ENCODE measurements around the gene MED20.

The MED20 gene

DNA sequence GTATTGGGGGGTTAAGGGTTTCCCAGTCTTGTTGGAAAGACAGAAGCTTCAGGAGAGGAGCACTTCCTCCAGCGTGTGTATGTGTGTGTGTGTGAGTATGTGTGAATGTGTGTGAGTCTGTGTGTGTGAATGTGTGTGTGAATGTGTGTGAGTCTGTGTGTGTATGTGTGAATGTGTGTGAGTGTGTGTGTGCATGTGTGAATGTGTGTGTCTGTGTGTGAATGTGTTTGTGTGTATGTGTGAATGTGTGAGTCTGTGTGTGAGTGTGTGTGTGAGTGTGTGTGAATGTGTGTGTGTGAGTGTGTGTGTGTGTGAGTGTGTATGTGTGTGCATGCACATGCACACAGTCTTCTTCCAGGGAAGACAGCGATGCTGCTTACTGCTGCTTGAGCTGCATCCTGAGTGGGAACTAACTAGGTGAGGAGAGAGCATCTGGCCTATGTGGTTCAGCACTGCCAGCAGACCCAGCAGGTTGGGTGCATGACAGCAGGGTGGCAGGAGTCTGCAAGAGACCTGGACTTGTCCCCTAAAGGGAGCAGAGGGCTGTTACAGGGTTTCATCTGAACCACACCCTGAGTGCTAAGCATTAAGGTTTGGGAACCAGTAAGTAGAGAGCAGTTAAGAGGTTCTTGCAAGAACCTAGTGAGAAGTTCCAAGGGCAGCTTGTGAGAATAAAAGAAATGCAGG is 43.4 kb upstream of the MED20 start:
- Histone ChIP-seq H3K4me1 (peaks cover 34 to 82% (median 67%) of the 10 kb centered on the region in 10 experiments), H3K4me3 (no peak overlapping the region), H4K20me1 (no peaks in the 10 kb centered on the region), H3K9me3 (replicated peaks in 1 of 11) (peaks cover 0 to 6% (median 0%) of the 10 kb centered on the region in 11 experiments; a peak in 2 of 22 replicates), H3K27me3 (no peaks in the 10 kb centered on the region), H3K27ac (peak overlapping the region in 5 of 11 experiments; percentile 9 to 99 (median 89); a peak in 6 of 22 replicates), H3K9ac (peak overlapping the region in 2 of 11 experiments; percentile 3 to 24; a peak in 1 of 22 replicates), H3K4me2 (peak overlapping the region in 4 of 11 experiments; percentile 18 to 34 (median 32); a peak in 3 of 22 replicates), H3K36me3 (peaks cover 0 to 14% (median 0%) of the 10 kb centered on the region in 11 experiments; a peak in 4 of 22 replicates)
- no peak for TF ChIP-seq Cebpa-rat (IDR thresholded peaks at IDR 0.05)

DNA sequence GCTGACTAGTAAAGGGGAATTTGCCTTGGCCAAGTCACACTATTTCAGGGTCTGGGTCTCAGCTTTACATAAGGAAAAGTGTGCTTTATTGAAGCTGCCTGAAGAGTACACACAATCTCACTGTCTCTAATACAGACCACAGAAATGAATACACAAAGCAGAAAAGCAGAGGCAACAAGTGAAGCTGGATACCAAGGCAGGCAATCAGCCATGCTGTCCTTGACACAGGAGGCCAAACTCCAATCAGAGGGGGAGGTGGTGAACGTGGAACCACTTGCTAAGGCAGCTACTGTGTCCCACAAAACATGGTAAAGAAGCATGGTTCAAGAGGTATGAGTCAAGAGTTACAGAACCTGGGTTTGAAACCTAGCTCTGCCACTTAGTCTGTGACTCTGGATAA is 42.4 kb upstream of the MED20 start:
- H3K27me3 ChIP-seq = no peaks in the 10 kb centered on the region
- H3K4me2 ChIP-seq = 0 out of 22 replicates have a peak overlapping the region, but pooled peaks of 1 of the 11 experiments have one; percentile 12
- TF ChIP-seq Cebpa-rat (IDR thresholded peaks at IDR 0.05) = no peak
- no peak overlapping the region for H3K9ac ChIP-seq
- H3K9me3 ChIP-seq (replicated peaks in 1 of 11) = peaks cover 0 to 10% (median 0%) of the 10 kb centered on the region in 11 experiments; a peak in 2 of 22 replicates
- H3K4me1 ChIP-seq = peaks cover 35 to 75% (median 58%) of the 10 kb centered on the region in 10 experiments
- H3K27ac ChIP-seq = peak overlapping the region in 5 of 11 experiments; percentile 8 to 95 (median 53); a peak in 9 of 22 replicates
- H3K4me3 ChIP-seq = no peak overlapping the region
- peaks cover 0 to 24% (median 0%) of the 10 kb centered on the region in 11 experiments; a peak in 5 of 22 replicates for H3K36me3 ChIP-seq
- no peaks in the 10 kb centered on the region for H4K20me1 ChIP-seq

DNA sequence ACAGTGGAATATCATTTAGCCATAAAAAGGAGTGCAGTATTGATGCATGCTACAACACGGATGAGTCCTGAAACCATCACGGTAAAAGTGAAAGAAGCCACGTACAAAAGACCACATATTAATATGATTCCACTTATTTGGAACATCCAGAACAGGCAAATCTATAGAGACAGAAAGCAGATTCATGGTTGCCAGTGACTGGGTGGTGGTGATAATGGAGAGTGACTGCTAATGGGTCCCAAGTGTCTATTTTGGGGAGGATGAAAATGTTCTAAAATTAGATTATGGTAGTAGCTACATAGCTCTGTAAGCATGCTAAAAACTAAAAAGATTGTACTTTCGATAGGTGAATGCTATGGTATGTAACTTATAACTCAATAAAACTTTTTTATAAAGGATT is 39.1 kb upstream of the MED20 start:
- no peak for TF ChIP-seq Cebpa-rat (IDR thresholded peaks at IDR 0.05)
- H3K27ac ChIP-seq = peak overlapping the region in 2 of 11 experiments; percentile 67 to 95; a peak in 2 of 22 replicates
- peaks cover 17 to 48% (median 26%) of the 10 kb centered on the region in 10 experiments for H3K4me1 ChIP-seq
- H3K4me3 ChIP-seq = no peak overlapping the region
- no peaks in the 10 kb centered on the region for H3K27me3 ChIP-seq
- H3K36me3 ChIP-seq = peaks cover 0 to 33% (median 0%) of the 10 kb centered on the region in 11 experiments; a peak in 6 of 22 replicates
- H4K20me1 ChIP-seq = no peaks in the 10 kb centered on the region
- no peak overlapping the region for H3K4me2 ChIP-seq
- no peak overlapping the region for H3K9ac ChIP-seq
- peaks cover 0 to 10% (median 0%) of the 10 kb centered on the region in 11 experiments; a peak in 2 of 22 replicates for H3K9me3 ChIP-seq (replicated peaks in 1 of 11)

DNA sequence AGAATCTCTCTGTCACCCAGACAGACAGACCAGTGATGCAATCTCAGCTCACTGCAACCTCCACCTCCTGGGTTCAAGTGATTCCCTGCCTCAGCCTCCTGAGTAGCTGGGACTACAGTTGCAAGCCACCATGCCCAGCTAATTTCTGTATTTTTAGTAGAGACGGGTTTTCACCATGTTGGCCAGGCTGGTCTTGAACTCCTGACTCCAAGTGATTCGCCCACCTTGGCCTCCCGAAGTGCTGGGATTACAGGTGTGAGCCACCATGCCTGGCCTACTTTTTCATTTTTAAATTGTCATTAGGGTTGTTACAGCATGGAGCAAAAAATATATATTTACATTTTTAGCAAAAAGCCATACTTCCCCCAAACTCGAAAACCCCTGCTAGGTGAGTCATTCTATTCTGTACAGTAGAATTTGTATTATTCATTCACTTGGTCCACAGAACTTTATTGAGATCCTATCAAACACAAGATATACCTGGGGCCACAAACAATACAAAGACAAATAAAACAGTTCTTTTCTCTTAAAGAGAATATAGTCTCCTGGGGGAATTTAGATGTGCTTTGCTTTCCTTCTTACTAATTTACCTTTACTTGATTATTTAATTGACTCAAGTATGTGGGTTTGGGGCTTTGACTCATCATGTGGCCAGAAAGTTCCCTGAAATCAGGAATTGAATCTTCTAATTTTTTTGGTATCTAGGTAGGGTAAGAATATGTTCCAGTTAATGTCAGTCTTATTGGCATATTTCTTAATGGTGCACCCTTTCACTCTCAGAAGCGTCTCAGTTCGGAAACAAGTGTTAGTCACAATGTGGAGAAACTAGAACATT is 37.3 kb upstream of the MED20 start:
- Histone ChIP-seq H3K27me3 (no peaks in the 10 kb centered on the region), H3K4me2 (0 out of 22 replicates have a peak overlapping the region, but pooled peaks of 2 of the 11 experiments have one; percentile 7 to 15), H3K4me1 (peaks cover 7 to 35% (median 16%) of the 10 kb centered on the region in 10 experiments; a peak in 19 of 20 replicates), H3K4me3 (no peak overlapping the region), H3K27ac (no peak overlapping the region), H3K9ac (no peak overlapping the region), H4K20me1 (no peaks in the 10 kb centered on the region; a peak in 1 of 22 replicates), H3K9me3 (replicated peaks in 1 of 11) (peaks cover 0 to 10% (median 4%) of the 10 kb centered on the region in 11 experiments; a peak in 2 of 22 replicates), H3K36me3 (peaks cover 0 to 46% (median 0%) of the 10 kb centered on the region in 11 experiments; a peak in 8 of 22 replicates)
- no peak for TF ChIP-seq Cebpa-rat (IDR thresholded peaks at IDR 0.05)

DNA sequence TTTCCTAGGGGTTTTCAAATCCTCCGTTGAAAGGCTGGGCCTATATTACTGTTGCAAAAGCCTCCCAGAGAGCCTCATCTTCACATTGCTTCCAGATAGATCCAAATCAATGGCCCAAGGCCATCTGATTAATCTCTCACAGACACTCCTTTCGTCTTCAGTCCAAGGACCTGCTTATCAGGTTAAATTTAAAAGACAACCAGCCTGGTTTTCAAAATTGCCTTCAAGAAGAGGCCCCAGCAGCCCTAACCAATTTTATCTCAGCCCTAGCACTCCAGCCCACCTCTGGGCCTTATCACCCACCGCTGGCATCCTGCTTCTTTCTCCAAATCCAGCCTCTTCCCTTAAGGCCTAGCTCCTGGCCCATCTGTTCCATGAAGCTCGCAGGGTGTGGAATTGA is 36.2 kb upstream of the MED20 start:
- H3K4me2 ChIP-seq = no peak overlapping the region

DNA sequence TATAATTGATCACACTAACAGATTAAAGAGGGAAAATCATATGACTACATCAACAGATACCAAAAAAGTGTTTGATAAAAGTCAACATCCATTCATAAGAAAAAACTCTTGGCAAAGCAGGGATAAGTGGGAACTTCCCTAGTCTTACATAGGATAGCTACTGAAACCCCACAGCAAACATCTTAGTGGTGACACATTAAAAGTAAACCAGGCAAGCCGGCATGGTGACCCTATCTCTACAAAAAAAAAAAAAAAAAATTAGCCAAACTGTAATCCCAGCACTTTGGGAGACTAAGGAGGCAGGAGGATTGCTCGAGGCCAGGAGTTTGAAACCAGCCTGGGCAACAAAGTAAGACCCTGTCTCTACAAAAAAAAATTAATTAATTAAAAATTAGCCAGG is 34.5 kb upstream of the MED20 start:
- H3K4me1 ChIP-seq = peaks cover 0 to 10% (median 0%) of the 10 kb centered on the region in 10 experiments; a peak in 6 of 20 replicates
- H3K27ac ChIP-seq = no peak overlapping the region
- peaks cover 0 to 48% (median 0%) of the 10 kb centered on the region in 11 experiments; a peak in 8 of 22 replicates for H3K36me3 ChIP-seq
- H3K9ac ChIP-seq = no peak overlapping the region
- H4K20me1 ChIP-seq = no peaks in the 10 kb centered on the region; a peak in 1 of 22 replicates
- peaks cover 0 to 10% (median 4%) of the 10 kb centered on the region in 11 experiments; a peak in 2 of 22 replicates for H3K9me3 ChIP-seq (replicated peaks in 1 of 11)
- no peak for TF ChIP-seq Cebpa-rat (IDR thresholded peaks at IDR 0.05)
- no peak overlapping the region for H3K4me3 ChIP-seq
- no peaks in the 10 kb centered on the region for H3K27me3 ChIP-seq
- H3K4me2 ChIP-seq = no peak overlapping the region

More for the DNA sequence above, 36.2 kb upstream of the MED20 start:
- H3K4me1 ChIP-seq = peaks cover 5 to 27% (median 15%) of the 10 kb centered on the region in 10 experiments; a peak in 19 of 20 replicates
- H4K20me1 ChIP-seq = no peaks in the 10 kb centered on the region; a peak in 1 of 22 replicates
- H3K27me3 ChIP-seq = no peaks in the 10 kb centered on the region
- no peak overlapping the region for H3K4me3 ChIP-seq
- peaks cover 0 to 10% (median 4%) of the 10 kb centered on the region in 11 experiments; a peak in 2 of 22 replicates for H3K9me3 ChIP-seq (replicated peaks in 1 of 11)
- TF ChIP-seq Cebpa-rat (IDR thresholded peaks at IDR 0.05) = no peak
- H3K9ac ChIP-seq = no peak overlapping the region
- H3K27ac ChIP-seq = peak overlapping the region in 4 of 11 experiments; percentile 7 to 38 (median 10); a peak in 6 of 22 replicates
- peaks cover 0 to 52% (median 0%) of the 10 kb centered on the region in 11 experiments; a peak in 8 of 22 replicates for H3K36me3 ChIP-seq

DNA sequence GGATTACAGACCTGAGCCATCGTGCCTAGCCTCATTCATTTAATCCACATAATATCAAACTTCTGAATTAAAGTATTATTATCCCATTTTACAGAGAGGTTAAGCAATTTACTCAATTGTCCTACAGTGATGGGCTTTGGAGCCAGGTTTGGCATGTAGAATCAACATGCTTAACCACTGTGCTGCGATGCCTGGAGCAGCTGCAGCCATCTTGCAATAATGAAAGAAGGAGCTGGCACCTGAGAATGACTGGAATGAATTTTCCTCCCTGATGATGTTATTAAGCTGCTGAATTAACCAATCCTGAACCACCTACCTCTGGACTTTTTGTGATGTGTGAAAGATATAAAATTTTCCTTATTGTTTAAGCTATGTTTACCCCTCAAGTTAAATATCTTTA is 33.7 kb upstream of the MED20 start:
- no peak for TF ChIP-seq Cebpa-rat (IDR thresholded peaks at IDR 0.05)
- Histone ChIP-seq H3K4me3 (no peak overlapping the region), H3K9ac (no peak overlapping the region), H4K20me1 (no peaks in the 10 kb centered on the region; a peak in 1 of 22 replicates), H3K9me3 (replicated peaks in 1 of 11) (peaks cover 0 to 10% (median 4%) of the 10 kb centered on the region in 11 experiments; a peak in 2 of 22 replicates), H3K4me1 (peaks cover 0 to 9% (median 0%) of the 10 kb centered on the region in 10 experiments; a peak in 4 of 20 replicates), H3K36me3 (peaks cover 0 to 41% (median 0%) of the 10 kb centered on the region in 11 experiments; a peak in 8 of 22 replicates), H3K4me2 (no peak overlapping the region), H3K27me3 (no peaks in the 10 kb centered on the region), H3K27ac (no peak overlapping the region)

DNA sequence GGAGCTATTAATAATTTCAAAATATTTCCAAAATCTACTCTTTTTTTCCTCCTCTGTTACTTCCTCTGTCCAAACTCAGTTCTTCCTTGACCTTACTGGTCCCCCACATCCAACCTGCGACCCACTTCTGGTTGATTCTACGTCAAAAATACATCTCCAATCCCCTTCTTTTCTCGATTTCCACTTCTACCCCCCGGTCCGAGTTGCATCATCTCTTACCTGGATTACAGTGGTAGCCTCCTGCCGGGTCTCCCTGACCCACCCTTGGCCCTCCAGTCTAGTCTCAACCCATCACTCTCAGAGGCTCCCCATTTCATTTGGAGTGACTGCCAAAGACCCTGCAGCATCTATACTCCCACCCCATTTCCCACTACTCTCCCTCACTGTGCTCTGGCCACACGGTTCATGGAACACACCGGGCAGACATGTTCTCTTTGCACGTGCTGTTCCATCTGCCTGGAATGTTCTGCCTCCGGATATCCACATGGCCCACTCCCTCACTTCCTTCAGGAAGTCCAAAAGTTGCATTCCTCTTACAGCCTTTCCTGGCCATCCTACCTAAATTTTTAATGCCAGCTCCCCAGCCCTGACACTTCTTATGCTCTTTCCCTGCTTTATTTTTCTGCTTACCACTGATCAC is 26.8 kb upstream of the MED20 start:
- 0 out of 22 replicates have a peak, but pooled peaks of 1 of the 11 experiments have one; percentile 10 for TF ChIP-seq Cebpa-rat (IDR thresholded peaks at IDR 0.05)
- H3K9ac ChIP-seq = no peak overlapping the region
- no peak overlapping the region for H3K4me2 ChIP-seq
- peaks cover 0 to 15% (median 0%) of the 10 kb centered on the region in 11 experiments; a peak in 5 of 22 replicates for H3K36me3 ChIP-seq
- no peak overlapping the region for H3K4me3 ChIP-seq
- H3K4me1 ChIP-seq = peaks cover 24 to 36% (median 29%) of the 10 kb centered on the region in 10 experiments
- no peaks in the 10 kb centered on the region for H3K27me3 ChIP-seq
- H3K27ac ChIP-seq = no peak overlapping the region
- no peaks in the 10 kb centered on the region for H4K20me1 ChIP-seq
- H3K9me3 ChIP-seq (replicated peaks in 1 of 11) = no peaks in the 10 kb centered on the region
